GM19452 (cell line): ENCODE data around the gene TPTE2.
"Not testable (repeated sequence)": the region's sequence is repeated elsewhere in the genome, so short reads cannot be mapped to it uniquely, and the experiment has no call there.

Experiments used
- ATAC-seq: cut with Tn5 transposase; IDR thresholded peaks from one replicate; pipeline ENCODE4 v1.9.1; 2021; ENCODE audit not compliant: unreplicated experiment

Gene TPTE2

GRCh38 chr13:19572280-19572679 is 10.9 kb upstream of the TPTE2 start:
- ATAC-seq: no peak

DNA sequence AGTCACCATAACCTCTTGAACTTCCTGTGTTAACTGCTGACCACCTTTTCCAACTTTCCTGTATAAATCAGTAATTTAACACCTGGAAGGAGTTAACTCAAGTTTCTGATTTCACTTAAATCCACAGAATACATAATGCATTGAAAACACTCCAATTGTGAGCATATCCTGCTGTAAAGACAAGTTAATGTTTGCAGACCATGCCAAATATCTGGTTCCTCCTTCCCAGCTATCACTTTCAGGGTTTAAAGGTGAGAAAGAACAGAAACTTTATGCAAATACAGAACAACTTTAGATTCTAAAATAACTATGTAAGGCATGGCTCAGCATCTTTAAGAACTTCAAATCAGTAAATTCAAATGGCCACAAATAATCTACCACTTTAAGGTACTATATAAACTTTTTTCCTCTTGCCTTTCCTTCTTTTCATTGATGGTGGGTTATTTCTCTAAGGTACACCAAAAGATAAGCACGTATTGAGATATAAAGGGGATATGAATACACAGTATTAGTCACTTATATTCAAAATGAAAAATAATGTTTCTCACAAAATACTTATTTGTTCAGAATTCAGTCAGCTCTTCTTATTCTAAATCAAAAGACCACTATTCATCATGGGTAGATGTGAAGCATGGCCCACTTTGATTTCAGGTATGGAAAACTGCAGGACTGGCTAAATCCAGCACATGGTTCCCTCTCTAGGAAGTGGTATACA is 6.6 kb upstream of the TPTE2 start:
- ATAC-seq: peak; percentile 66

- no peak for ATAC-seq
Observed at GRCh38 chr13:19561585-19561984, 253 bp upstream of the TPTE2 start.

DNA sequence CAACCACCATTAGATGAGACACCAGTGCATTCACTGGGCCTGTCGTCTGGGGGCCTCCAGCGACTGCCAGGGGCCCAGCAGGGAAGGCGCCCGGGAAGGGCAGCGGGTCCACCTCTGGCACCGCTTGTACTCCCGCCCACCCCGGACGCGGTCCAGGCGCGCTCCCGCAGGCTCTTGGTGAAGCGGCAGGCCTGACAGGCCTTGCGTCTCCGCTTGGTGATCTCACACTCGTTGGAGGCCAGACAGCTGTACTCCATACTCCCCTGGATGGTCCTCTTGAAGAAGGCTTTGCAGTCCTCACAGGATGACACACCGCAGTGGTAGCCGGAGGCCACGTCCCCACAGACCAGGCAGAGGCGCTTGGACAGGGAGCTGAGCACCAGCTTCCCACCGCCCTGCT is 660 bp downstream of the TPTE2 start:
- not testable (repeated sequence) for ATAC-seq

DNA sequence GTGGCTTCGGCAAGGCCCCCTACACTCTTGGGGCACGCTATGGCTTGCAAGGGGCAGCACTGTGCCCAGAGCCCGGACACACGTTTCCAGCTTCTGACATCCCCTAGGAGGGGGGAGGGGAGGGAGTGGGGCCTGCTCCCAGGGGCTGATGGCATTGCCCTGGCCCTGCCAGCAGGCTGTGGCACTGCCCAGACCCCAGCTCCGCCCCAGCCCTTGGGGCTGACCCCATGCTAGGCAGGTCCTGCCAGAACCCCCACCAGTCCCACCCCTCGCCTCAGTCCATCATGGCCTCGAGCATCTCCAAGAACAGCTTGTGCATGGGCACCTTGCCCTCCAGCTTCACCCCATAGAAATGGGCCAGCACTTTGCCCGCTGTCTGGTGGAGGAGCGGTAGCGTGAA is 1.6 kb downstream of the TPTE2 start:
- not testable (repeated sequence) for ATAC-seq

GRCh38 chr13:19557287-19557686 is 4.0 kb downstream of the TPTE2 start:
- not testable (repeated sequence) for ATAC-seq

GRCh38 chr13:19549245-19549644 is 12.1 kb downstream of the TPTE2 start:
- not testable (repeated sequence) for ATAC-seq

DNA sequence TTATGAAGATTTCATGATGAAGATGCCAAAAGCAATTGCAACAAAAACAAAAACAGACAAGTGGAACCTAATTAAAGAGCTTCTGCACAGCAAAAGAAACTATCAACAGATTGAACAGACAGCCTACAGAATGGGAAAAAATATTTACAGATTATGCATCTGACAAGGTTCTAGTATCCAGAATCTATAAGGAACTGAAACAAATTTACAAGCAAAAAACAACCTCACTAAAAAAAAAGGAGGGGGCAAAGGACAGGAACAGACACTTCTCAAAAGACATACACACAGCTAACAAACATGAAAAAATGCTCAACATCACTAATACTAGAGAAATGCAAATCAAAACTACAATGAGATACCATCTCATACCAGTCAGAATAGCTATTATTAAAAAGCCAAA is 35.7 kb downstream of the TPTE2 start:
- not testable (repeated sequence) for ATAC-seq

DNA sequence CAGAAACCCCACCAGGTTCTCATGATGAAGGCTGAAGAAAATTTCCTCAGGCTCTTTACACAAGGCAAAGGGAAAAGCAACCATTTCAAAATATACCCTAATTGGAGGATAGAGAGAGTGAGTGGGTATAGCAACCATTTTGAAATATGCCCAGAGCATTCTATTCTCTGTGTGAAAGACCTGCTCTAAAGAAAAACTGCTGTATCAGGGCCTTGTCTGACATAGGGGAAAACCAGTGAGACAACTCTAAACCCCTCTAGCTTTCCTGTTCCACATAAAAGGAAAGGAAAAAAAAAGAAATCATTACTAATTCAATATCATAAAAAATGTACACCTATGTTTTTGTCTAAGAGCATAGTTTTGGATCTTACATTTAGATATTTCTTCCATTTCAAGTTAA is 42.3 kb downstream of the TPTE2 start:
- no peak for ATAC-seq

DNA sequence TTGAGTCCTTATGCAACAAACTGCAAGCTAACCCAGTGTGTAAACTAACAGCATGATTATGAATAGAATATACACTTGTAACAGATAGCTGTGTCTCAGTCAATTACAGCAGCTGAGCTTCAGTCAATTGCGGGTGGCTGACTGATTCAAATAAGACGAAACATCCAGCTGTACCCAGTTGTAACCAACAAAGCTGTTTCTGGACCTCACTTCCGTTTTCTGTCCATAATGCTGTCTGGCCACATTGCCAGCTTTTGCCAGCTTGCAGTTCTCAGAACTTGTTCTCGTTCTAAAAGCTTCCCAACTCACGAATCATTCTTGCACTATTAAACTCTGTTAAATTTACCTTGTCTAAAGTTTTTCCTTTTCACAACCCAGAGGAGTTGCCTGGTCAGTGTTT is 53.7 kb downstream of the TPTE2 start:
- not testable (repeated sequence) for ATAC-seq

DNA sequence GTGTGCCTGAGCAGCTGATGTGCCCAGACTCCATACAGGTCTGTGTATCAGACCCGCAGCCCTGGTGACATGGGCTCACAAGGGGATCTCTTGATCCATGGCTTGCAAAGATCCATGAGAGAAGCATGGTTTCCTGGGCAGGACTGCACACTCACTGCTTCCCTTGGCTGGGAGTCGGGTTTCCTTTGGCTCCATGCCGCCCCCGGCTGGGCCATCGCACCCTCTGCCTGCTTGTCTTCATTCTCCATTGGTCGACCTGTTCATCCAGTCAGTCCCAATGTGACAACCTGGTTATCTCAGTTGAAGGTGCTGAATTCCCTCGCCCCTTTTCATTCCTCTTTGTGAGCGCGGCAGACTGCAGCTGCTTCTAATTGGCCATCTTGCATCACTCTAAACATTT is 101.2 kb downstream of the TPTE2 start:
- ATAC-seq: not testable (repeated sequence)

GRCh38 chr13:19439056-19439686 is 122.2 kb downstream of the TPTE2 start:
- not testable (repeated sequence) for ATAC-seq

GRCh38 chr13:19437780-19438179 is 123.6 kb downstream of the TPTE2 start:
- not testable (repeated sequence) for ATAC-seq

- ATAC-seq: not testable (repeated sequence)
Observed at GRCh38 chr13:19422236-19422635, 139.1 kb downstream of the TPTE2 start.

DNA sequence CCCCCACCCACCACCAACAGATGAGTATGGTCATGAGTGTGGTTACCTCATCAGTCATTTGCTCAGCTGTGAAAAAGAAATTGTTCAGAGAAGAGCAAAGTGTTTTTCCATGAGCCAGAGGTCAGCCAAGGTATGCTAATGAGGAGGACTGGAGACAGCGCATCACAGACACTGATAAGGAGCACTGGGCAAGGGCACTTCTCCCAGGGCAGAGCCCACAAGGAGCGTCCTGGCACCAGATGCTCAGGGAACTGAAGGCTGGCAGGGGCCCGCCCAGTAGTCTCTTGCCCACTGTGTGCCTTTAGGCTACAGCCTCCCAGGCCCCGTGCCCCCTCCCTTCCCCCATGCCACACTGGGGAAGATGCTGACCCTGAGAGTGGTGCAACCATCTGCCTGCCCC is 148.8 kb downstream of the TPTE2 start:
- ATAC-seq: not testable (repeated sequence)

GRCh38 chr13:19382746-19383511 is 178.4 kb downstream of the TPTE2 start:
- not testable (repeated sequence) for ATAC-seq

GRCh38 chr13:19382111-19382510 is 179.2 kb downstream of the TPTE2 start:
- ATAC-seq: no peak
